H9 (cell line): Measurements from ENCODE around the gene KIRREL3. TPM values are rescaled to one million over a fixed set of nuclear protein-coding genes. Genes with fewer than 3 reads are reported as not detected.

ENCODE experiments used
- DNase-seq: peaks from one replicate; pipeline ENCODE4 v3.0.0-alpha.2; 2017
- H2AFZ ChIP-seq: one replicate; pipeline ENCODE4 v1.6.1; 2013; ENCODE audit warnings: mild to moderate bottlenecking, low read length, control low read depth, moderate library complexity
- H2AK5ac ChIP-seq: 2 replicates; pipeline ENCODE4 v1.6.1; 2013; ENCODE audit warnings: low read length, control low read depth, mixed read lengths; ENCODE audit not compliant: insufficient read length
- H2BK120ac ChIP-seq: one replicate; pipeline ENCODE4 v1.6.1; 2013; ENCODE audit warnings: low read depth, mild to moderate bottlenecking, low read length, control low read depth, inconsistent platforms; ENCODE audit not compliant: poor library complexity, severe bottlenecking
- H2BK12ac ChIP-seq: 2 replicates; pipeline ENCODE4 v1.6.1; 2013; ENCODE audit warnings: low read length, control low read depth, mixed read lengths, low read depth; ENCODE audit not compliant: insufficient read length
- H2BK15ac ChIP-seq: 2 replicates; pipeline ENCODE4 v1.6.1; 2013; ENCODE audit warnings: low read depth, low read length, control low read depth
- H2BK20ac ChIP-seq: one replicate; pipeline ENCODE4 v1.6.1; 2013; ENCODE audit warnings: low read depth, mild to moderate bottlenecking, low read length, control low read depth, inconsistent platforms; ENCODE audit not compliant: poor library complexity, severe bottlenecking
- H2BK5ac ChIP-seq: 2 replicates; pipeline ENCODE4 v1.6.1; 2013; ENCODE audit warnings: low read length, control low read depth, mixed read lengths; ENCODE audit not compliant: insufficient read length
- H3K14ac ChIP-seq: 2 replicates; pipeline ENCODE4 v1.6.1; 2013; ENCODE audit warnings: low read length, control low read depth; ENCODE audit not compliant: insufficient read depth
- H3K18ac ChIP-seq: 2 replicates; pipeline ENCODE4 v1.6.1; 2013; ENCODE audit warnings: low read depth, mild to moderate bottlenecking, mixed read lengths, low read length, control low read depth; ENCODE audit not compliant: insufficient read length
- H3K23ac ChIP-seq: 2 replicates; pipeline ENCODE4 v1.6.1; 2013; ENCODE audit warnings: low read length, control low read depth, mixed read lengths, low read depth; ENCODE audit not compliant: insufficient read length
- H3K23me2 ChIP-seq: 2 replicates; pipeline ENCODE4 v1.6.1; 2013; ENCODE audit warnings: low read depth, mild to moderate bottlenecking, mixed read lengths, low read length, control low read depth; ENCODE audit not compliant: insufficient read length, poor library complexity, severe bottlenecking
- H3K27ac ChIP-seq: 2 replicates; pipeline ENCODE4 v1.5.1; 2013; ENCODE audit warnings: low read length, control low read depth, mixed read lengths, low read depth; ENCODE audit not compliant: insufficient read length
- H3K27me3 ChIP-seq: 2 replicates; pipeline ENCODE4 v1.6.1; 2013; ENCODE audit warnings: low read length, control low read depth, inconsistent platforms; ENCODE audit not compliant: insufficient read depth
- H3K4ac ChIP-seq: 2 replicates; pipeline ENCODE4 v1.6.1; 2013; ENCODE audit warnings: low read depth, mild to moderate bottlenecking, control low read depth, inconsistent platforms, low read length, moderate library complexity
- H3K4me1 ChIP-seq: 2 replicates; pipeline ENCODE4 v1.6.1; 2013; ENCODE audit warnings: low read length, control low read depth, inconsistent platforms; ENCODE audit not compliant: insufficient read depth
- H3K4me2 ChIP-seq: 2 replicates; pipeline ENCODE4 v1.6.1; 2013; ENCODE audit warnings: low read length, control low read depth, mixed read lengths; ENCODE audit not compliant: insufficient read length, insufficient read depth
- H3K56ac ChIP-seq: 2 replicates; pipeline ENCODE4 v1.6.1; 2013; ENCODE audit warnings: low read depth, mild to moderate bottlenecking, mixed read lengths, low read length, control low read depth; ENCODE audit not compliant: insufficient read length
- H3K79me1 ChIP-seq: 2 replicates; pipeline ENCODE4 v1.6.1; 2013; ENCODE audit warnings: low read depth, mild to moderate bottlenecking, moderate library complexity, low read length, control low read depth, inconsistent platforms; ENCODE audit not compliant: insufficient read depth, poor library complexity, severe bottlenecking
- H3K79me2 ChIP-seq: 2 replicates; pipeline ENCODE4 v1.6.1; 2013; ENCODE audit warnings: low read length, control low read depth, inconsistent platforms; ENCODE audit not compliant: insufficient read depth
- H3K9ac ChIP-seq: 2 replicates; pipeline ENCODE4 v1.6.1; 2013; ENCODE audit warnings: low read length, control low read depth, mixed read lengths; ENCODE audit not compliant: insufficient read length; ENCODE audit errors: extremely low read depth
- H3K9me3 ChIP-seq: one replicate; pipeline ENCODE4 v1.6.1; 2013; ENCODE audit warnings: low read depth, low read length, inconsistent platforms; ENCODE audit not compliant: control insufficient read depth
- H3T11ph ChIP-seq: one replicate; pipeline ENCODE4 v1.6.1; 2013; ENCODE audit warnings: mild to moderate bottlenecking, low read length, control low read depth, inconsistent platforms
- H4K20me1 ChIP-seq: one replicate; pipeline ENCODE4 v1.6.1; 2013; ENCODE audit not compliant: control insufficient read depth, insufficient read length, insufficient read depth
- H4K5ac ChIP-seq: 2 replicates; pipeline ENCODE4 v1.6.1; 2013; ENCODE audit warnings: low read depth, mild to moderate bottlenecking, mixed read lengths, low read length, control low read depth; ENCODE audit not compliant: insufficient read length
- H4K8ac ChIP-seq: replicated peaks from 2 replicates; pipeline ENCODE4 v1.6.1; 2013; ENCODE audit warnings: low read length, control low read depth, mixed read lengths, low read depth; ENCODE audit not compliant: insufficient read length
- H4K91ac ChIP-seq: 2 replicates; pipeline ENCODE4 v1.6.1; 2013; ENCODE audit warnings: low read depth, mild to moderate bottlenecking, moderate library complexity, mixed read lengths, low read length, control low read depth; ENCODE audit not compliant: insufficient read length
- H3K27ac Mint-ChIP-seq, 3 experiments: 2 replicates in 2 of 3; 3 replicates in 1 of 3; pipeline ENCODE4 v1.8.0; 2020 to 2021; ENCODE audit warnings: mixed read lengths in 3 of 3, mild to moderate bottlenecking in 1 of 3, moderate library complexity in 1 of 3
- H3K27me3 Mint-ChIP-seq: 2 replicates; pipeline ENCODE4 v1.8.0; 2021; ENCODE audit warnings: low read depth, mild to moderate bottlenecking, moderate library complexity, mixed read lengths
- H3K36me3 Mint-ChIP-seq, 3 experiments: 2 replicates in 2 of 3; 3 replicates in 1 of 3; pipeline ENCODE4 v1.8.0; 2020 to 2021; ENCODE audit warnings: low read depth in 3 of 3, mixed read lengths in 3 of 3; ENCODE audit not compliant: insufficient read depth in 1 of 3
- H3K4me1 Mint-ChIP-seq, 2 experiments: 2 replicates each; pipeline ENCODE4 v1.8.0; 2020; ENCODE audit warnings: mixed read lengths in 2 of 2
- H3K4me3 Mint-ChIP-seq, 2 experiments: 2 replicates in 1 of 2; 3 replicates in 1 of 2; pipeline ENCODE4 v1.8.0; 2020 to 2021; ENCODE audit warnings: mild to moderate bottlenecking in 2 of 2, mixed read lengths in 2 of 2, moderate library complexity in 1 of 2
- H3K9me3 Mint-ChIP-seq, 2 experiments: 2 replicates in 1 of 2; 3 replicates in 1 of 2; pipeline ENCODE4 v1.8.0; 2020; ENCODE audit warnings: mild to moderate bottlenecking in 2 of 2, mixed read lengths in 2 of 2, moderate library complexity in 1 of 2
- CTCF ChIP-seq: fragments of 200-600 bp; sonication (generic); conservative IDR thresholded peaks from 3 replicates; pipeline ENCODE4 v1.8.0; 2021; ENCODE audit warnings: antibody characterized with exemption, mild to moderate bottlenecking
- WGBS: extraction: QIAGEN DNeasy Blood & Tissue Kit; methylation state at CpG from one replicate; pipeline ENCODE4 v1.1.7; 2013; ENCODE audit warnings: missing lambda C conversion rate, low lambda C conversion rate, mixed read lengths; ENCODE audit not compliant: insufficient read length; ENCODE audit errors: extremely low coverage; 5-methylcytosine and 5-hydroxymethylcytosine counted together
- total RNA-seq: library from RNA; stranded (reverse); gene quantifications from 2 replicates; pipeline ENCODE4 v1.2.1, GENCODE V29; 2021

Gene KIRREL3
- total RNA-seq, 1 experiment from 2014 or later = 0.17 TPM

GRCh38 chr11:126740846-126741245 lies 259.7 kb downstream of the KIRREL3 start:
- no peak overlapping the region for H3K56ac ChIP-seq
- peaks cover 7% of the 10 kb centered on the region for H3K4me1 ChIP-seq
- H4K5ac ChIP-seq = no peak overlapping the region
- Mint-ChIP-seq H3K9me3 (no peaks in the 10 kb centered on the region), H3K4me1 (peaks cover 33 to 42% of the 10 kb centered on the region in 2 experiments), H3K27ac (no peak overlapping the region; a peak in 1 of 7 replicates), H3K4me3 (no peak overlapping the region), H3K36me3 (no peaks in the 10 kb centered on the region), H3K27me3 (peaks cover 2% of the 10 kb centered on the region; the same call in 1 of the 2 replicates)
- no peak overlapping the region for H4K91ac ChIP-seq
- H2BK12ac ChIP-seq = no peak overlapping the region
- H3K79me1 ChIP-seq = no peaks in the 10 kb centered on the region
- no peak overlapping the region for H3K23ac ChIP-seq
- no peak overlapping the region for H2AK5ac ChIP-seq
- no peak overlapping the region for H2AFZ ChIP-seq
- no peak overlapping the region for H3K9ac ChIP-seq
- H4K8ac ChIP-seq = no peak overlapping the region
- no peak for TF ChIP-seq CTCF
- no peak overlapping the region for H3K18ac ChIP-seq
- H3K27ac ChIP-seq = no peak overlapping the region
- no peak overlapping the region for H3K14ac ChIP-seq
- no peaks in the 10 kb centered on the region for H4K20me1 ChIP-seq
- no peaks in the 10 kb centered on the region for H3K27me3 ChIP-seq
- H2BK15ac ChIP-seq = no peak overlapping the region
- peak overlapping the region; percentile 6 for H3K4me2 ChIP-seq
- no peak overlapping the region for H2BK20ac ChIP-seq
- no peak overlapping the region for H2BK5ac ChIP-seq
- peak; percentile 38 for DNase-seq
- H3K9me3 ChIP-seq = no peaks in the 10 kb centered on the region
- no CpG with 5 or more reads among the region's 1 CpG for WGBS
- H3T11ph ChIP-seq = no peak overlapping the region
- no peak overlapping the region for H3K4ac ChIP-seq
- H3K23me2 ChIP-seq = no peaks in the 10 kb centered on the region
- H3K79me2 ChIP-seq = no peaks in the 10 kb centered on the region
- no peak overlapping the region for H2BK120ac ChIP-seq
